Sciatic nerve (tissue), 1 donor: Measurements from ENCODE around the gene RAX2. TPM values are rescaled to one million over a fixed set of nuclear protein-coding genes. Genes with fewer than 3 reads are reported as not detected.

Experiments used
- total RNA-seq: library from RNA; stranded (reverse); fragmentation: NEBNext Ultra II Directional; extraction: Animal tissue kit (Norgen Biotek cat#: 25700); gene quantifications from one replicate; pipeline ENCODE4 v1.2.1, GENCODE V29; 2021
- donor health status: DM: no; HTN: no; CAD: no.

RAX2 gene
- total RNA-seq, 1 donor from 2014 or later = not detected

Other genes with a start within 250 kb of the RAX2 start
- gene TEKTIP1, start 233.1 kb downstream of the RAX2 start, total RNA-seq = 4.9 TPM
- gene MFSD12, start 214.6 kb downstream of the RAX2 start, total RNA-seq = 52.5 TPM
- 72.9 TPM for gene HMG20B, start 199.3 kb downstream of the RAX2 start, total RNA-seq
- 2.4 TPM for gene GIPC3, start 186.8 kb downstream of the RAX2 start, total RNA-seq
- gene TBXA2R, start 165.4 kb downstream of the RAX2 start, total RNA-seq = 11.2 TPM
- 19.6 TPM for gene CACTIN, start 145.4 kb downstream of the RAX2 start, total RNA-seq
- gene PIP5K1C, start 71.8 kb downstream of the RAX2 start, total RNA-seq = 46.9 TPM
- gene TJP3, start 63.8 kb downstream of the RAX2 start, total RNA-seq = 2.1 TPM
- gene APBA3, start 10.5 kb downstream of the RAX2 start, total RNA-seq = 26.1 TPM
- gene MRPL54, start 9.5 kb downstream of the RAX2 start, total RNA-seq = 35.3 TPM
- 1.6 TPM for gene MATK, start 14.2 kb upstream of the RAX2 start, total RNA-seq
- gene ZFR2, start 96.8 kb upstream of the RAX2 start, total RNA-seq = 0.31 TPM
- gene ATCAY, start 108.5 kb upstream of the RAX2 start, total RNA-seq = not detected
- not detected for gene NMRK2, start 160.8 kb upstream of the RAX2 start, total RNA-seq
- 69.0 TPM for gene DAPK3, start 198.9 kb upstream of the RAX2 start, total RNA-seq
- 1,381 TPM for gene EEF2, start 213.2 kb upstream of the RAX2 start, total RNA-seq
- 33.4 TPM for gene PIAS4, start 235.5 kb upstream of the RAX2 start, total RNA-seq